GM23248 (cell line): ENCODE measurements around the gene SLC29A3. TPM values are rescaled to one million over a fixed set of nuclear protein-coding genes. Genes with fewer than 3 reads are reported as not detected.

Experiments
- DNase-seq: peaks from one replicate; pipeline ENCODE4 v3.0.0-alpha.2; 2015
- H2AFZ ChIP-seq: fragments of 200-600 bp; sonication (generic); 2 replicates; pipeline ENCODE4 v1.6.1; 2016; ENCODE audit warnings: antibody characterized with exemption
- H3F3A ChIP-seq: fragments of 200-600 bp; sonication (generic); 2 replicates; pipeline ENCODE4 v1.6.1; 2016; ENCODE audit warnings: mild to moderate bottlenecking, antibody characterized with exemption, mixed run types; ENCODE audit not compliant: insufficient read depth
- H3K27ac ChIP-seq: fragments of 200-600 bp; sonication (generic); 2 replicates; pipeline ENCODE4 v1.5.1; 2016; ENCODE audit warnings: mild to moderate bottlenecking
- H3K27me3 ChIP-seq: fragments of 200-600 bp; sonication (generic); replicated peaks from 2 replicates; pipeline ENCODE4 v1.6.1; 2016; ENCODE audit warnings: mild to moderate bottlenecking; ENCODE audit not compliant: insufficient read depth
- H3K36me3 ChIP-seq: fragments of 200-600 bp; sonication (generic); 2 replicates; pipeline ENCODE4 v1.6.1; 2016; ENCODE audit warnings: low read depth, mild to moderate bottlenecking
- H3K4me1 ChIP-seq: fragments of 200-600 bp; sonication (generic); 2 replicates; pipeline ENCODE4 v1.6.1; 2016; ENCODE audit warnings: mild to moderate bottlenecking; ENCODE audit not compliant: insufficient read depth
- H3K4me2 ChIP-seq: fragments of 200-600 bp; sonication (generic); one replicate; pipeline ENCODE4 v1.6.1; 2016; ENCODE audit warnings: mild to moderate bottlenecking; ENCODE audit not compliant: unreplicated experiment
- H3K4me3 ChIP-seq: fragments of 200-600 bp; sonication (generic); 2 replicates; pipeline ENCODE4 v1.5.1; 2016; ENCODE audit warnings: mild to moderate bottlenecking
- H3K79me2 ChIP-seq: fragments of 200-600 bp; sonication (generic); 2 replicates; pipeline ENCODE4 v1.6.1; 2016; ENCODE audit warnings: mild to moderate bottlenecking; ENCODE audit not compliant: insufficient read depth
- H3K9ac ChIP-seq: fragments of 200-600 bp; sonication (generic); 2 replicates; pipeline ENCODE4 v1.6.1; 2016; ENCODE audit warnings: mild to moderate bottlenecking
- H3K9me2 ChIP-seq: fragments of 200-600 bp; sonication (generic); 2 replicates; pipeline ENCODE4 v1.6.1; 2016; ENCODE audit warnings: mixed run types, mild to moderate bottlenecking, moderate library complexity; ENCODE audit not compliant: insufficient read depth
- H3K9me3 ChIP-seq: fragments of 200-600 bp; sonication (generic); one replicate; pipeline ENCODE4 v1.6.1; 2017; ENCODE audit warnings: low read depth
- H4K20me1 ChIP-seq: fragments of 200-600 bp; sonication (generic); 2 replicates; pipeline ENCODE4 v1.6.0; 2016; ENCODE audit not compliant: insufficient read depth
- EZH2 ChIP-seq: fragments of 200-600 bp; sonication (generic); IDR thresholded peaks from 2 replicates; pipeline ENCODE4 v1.6.1; 2018; ENCODE audit warnings: antibody characterized with exemption, mild to moderate bottlenecking; ENCODE audit not compliant: insufficient read depth, poor library complexity, severe bottlenecking
- EZH2phosphoT487 ChIP-seq: fragments of 200-600 bp; sonication (generic); IDR thresholded peaks from 2 replicates; pipeline ENCODE4 v1.6.1; 2018; ENCODE audit warnings: antibody characterized with exemption, moderate library complexity, mild to moderate bottlenecking, low read depth; ENCODE audit not compliant: insufficient read depth
- WGBS, 2 experiments: methylation state at CpG; one replicate each; pipeline ENCODE4 v1.1.6; 2015 to 2017; ENCODE audit warnings: low lambda C conversion rate in 2 of 2, low coverage in 1 of 2; ENCODE audit errors: missing lambda C conversion rate in 2 of 2; 5-methylcytosine and 5-hydroxymethylcytosine counted together
- in situ Hi-C: fragments of 300-500 bp; cut with MboI; formaldehyde crosslinking; loops from 2 replicates; pipeline ENCODE4 v1.15.0; 2020
- polyA plus RNA-seq: library from polyadenylated mRNA; unstranded; fragments of >200 nt; fragmentation: Nextera tagmentation; extraction: Ambion mirVana; gene quantifications from 2 replicates; pipeline ENCODE4 v1.2.1, GENCODE V29; 2016
- total RNA-seq: library from RNA; depleted of rRNA; stranded (reverse); fragments of >200 nt; shearing (Covaris generic); gene quantifications from 2 replicates; pipeline ENCODE4 v1.2.3, GENCODE V29; 2014

Gene SLC29A3
- total and polyA plus RNA-seq, 2 experiments from 2014 or later, result 1.9 to 7.3 TPM

DNA sequence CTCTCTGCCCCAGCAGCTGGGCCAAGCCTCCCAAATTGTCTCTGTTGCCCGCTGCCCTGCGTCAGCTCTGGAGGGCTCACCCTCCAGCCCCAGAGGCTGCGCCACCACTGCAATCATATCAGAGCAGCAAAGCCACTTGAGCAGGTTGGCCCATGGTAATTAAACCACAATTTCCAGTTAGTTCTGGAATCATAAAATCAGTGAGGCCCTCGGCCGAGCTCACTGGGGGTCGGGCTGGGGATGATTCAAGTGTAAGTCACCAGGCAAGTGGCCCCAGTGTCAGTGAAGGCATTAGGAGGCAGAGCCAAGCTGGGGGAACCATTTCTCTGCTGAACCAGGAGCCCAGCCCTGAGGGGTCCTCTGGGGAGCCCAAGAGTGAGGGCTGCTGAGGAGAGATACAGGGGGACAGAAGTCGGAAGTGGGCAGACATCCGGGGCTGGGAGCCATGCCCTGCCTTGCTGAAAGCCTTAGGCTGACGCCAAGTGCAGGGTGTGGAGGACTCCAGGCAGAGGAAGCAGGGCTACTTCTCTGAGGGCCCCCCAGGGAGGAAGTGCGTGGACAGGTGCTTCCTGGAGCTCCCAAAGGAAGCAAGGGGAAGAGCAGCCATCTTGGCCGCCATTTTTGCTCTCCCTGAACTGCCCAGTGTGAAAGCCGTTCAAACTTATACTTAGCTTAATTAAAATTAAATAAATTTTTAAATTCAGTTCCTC lies 29.5 kb upstream of the SLC29A3 start:
- Histone ChIP-seq H3K9me3 (no peaks in the 10 kb centered on the region), H3K4me2 (no peak overlapping the region), H4K20me1 (no peaks in the 10 kb centered on the region), H3K27ac (no peak overlapping the region), H3F3A (no peaks in the 10 kb centered on the region), H2AFZ (no peak overlapping the region), H3K36me3 (no peaks in the 10 kb centered on the region), H3K79me2 (no peaks in the 10 kb centered on the region), H3K9ac (no peak overlapping the region), H3K27me3 (no peaks in the 10 kb centered on the region), H3K9me2 (no peaks in the 10 kb centered on the region), H3K4me1 (no peaks in the 10 kb centered on the region), H3K4me3 (no peak overlapping the region)
- TF ChIP-seq EZH2phosphoT487, result no peak
- TF ChIP-seq EZH2, result no peak
- WGBS, 2 experiments, result 77 to 79% methylated on average over 12 of the region's 12 CpGs
- in situ Hi-C loops, result loop anchor here (10.0 kb wide), 1 partner anchor 365 kb away; no protein-coding TSS in a partner anchor
- DNase-seq, result peak; percentile 10

DNA sequence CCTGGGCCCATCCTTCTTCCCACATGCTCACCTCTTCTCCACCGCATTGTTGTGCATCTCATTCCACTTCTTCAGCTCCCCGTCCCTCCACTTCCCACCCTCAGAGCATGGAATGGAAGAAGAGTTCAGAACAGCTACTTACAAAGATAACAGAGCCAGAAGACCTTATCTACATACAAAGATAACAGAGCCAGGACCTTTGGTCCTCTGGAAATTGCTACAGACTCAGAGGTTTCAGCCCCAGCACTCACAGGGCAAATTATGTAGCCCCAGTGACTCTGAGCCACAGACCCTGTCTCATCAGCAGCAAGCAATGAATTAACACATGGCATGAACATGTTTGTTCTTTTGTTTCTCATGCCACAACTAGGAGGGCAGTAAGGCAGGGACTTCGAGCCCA lies 28.7 kb upstream of the SLC29A3 start:
- Histone ChIP-seq H3K9ac (no peak overlapping the region), H3K9me2 (no peaks in the 10 kb centered on the region), H3K4me1 (no peaks in the 10 kb centered on the region), H3K4me2 (no peak overlapping the region), H3K9me3 (no peaks in the 10 kb centered on the region), H3K27me3 (no peaks in the 10 kb centered on the region), H3K27ac (no peak overlapping the region), H3K36me3 (no peaks in the 10 kb centered on the region), H3K79me2 (no peaks in the 10 kb centered on the region), H4K20me1 (no peaks in the 10 kb centered on the region), H2AFZ (no peak overlapping the region), H3F3A (no peaks in the 10 kb centered on the region), H3K4me3 (no peak overlapping the region)
- no peak for DNase-seq
- in situ Hi-C loops, result no loop called here
- TF ChIP-seq EZH2phosphoT487, result no peak
- TF ChIP-seq EZH2, result no peak
- WGBS, 2 experiments, result 87 to 94% methylated on average over 3 of the region's 3 CpGs

DNA sequence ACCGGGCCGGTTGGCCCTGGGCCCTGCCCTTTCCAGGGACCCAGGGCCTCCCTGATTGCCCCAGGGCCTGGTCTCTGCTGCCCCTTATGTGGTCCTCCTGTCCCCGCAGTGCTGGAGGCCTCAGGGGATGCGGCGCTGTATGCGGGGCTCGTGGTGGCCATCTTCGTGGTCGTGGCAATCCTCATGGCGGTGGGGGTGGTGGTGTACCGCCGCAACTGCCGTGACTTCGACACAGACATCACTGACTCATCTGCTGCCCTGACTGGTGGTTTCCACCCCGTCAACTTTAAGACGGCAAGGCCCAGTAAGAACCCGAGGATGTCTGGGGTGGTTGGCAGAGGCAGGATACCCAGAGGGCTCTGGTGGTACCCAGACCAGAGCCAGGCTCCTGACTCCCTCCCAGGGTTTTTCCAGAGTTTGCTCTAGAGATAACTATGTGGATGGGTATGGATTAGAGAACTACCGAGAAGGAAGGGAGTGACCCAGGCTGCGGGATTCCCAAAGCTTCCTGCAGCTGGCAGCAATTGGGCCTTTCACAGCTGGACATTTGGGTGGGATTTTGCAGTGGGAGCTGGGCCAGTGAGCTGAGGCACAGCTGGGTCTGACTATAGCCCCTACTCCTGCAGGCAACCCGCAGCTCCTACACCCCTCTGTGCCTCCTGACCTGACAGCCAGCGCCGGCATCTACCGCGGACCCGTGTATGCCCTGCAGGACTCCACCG lies 28.1 kb upstream of the SLC29A3 start:
- WGBS, 2 experiments, result 92 to 94% methylated on average over 26 of the region's 26 CpGs
- TF ChIP-seq EZH2phosphoT487, result no peak
- no peak for TF ChIP-seq EZH2

DNA sequence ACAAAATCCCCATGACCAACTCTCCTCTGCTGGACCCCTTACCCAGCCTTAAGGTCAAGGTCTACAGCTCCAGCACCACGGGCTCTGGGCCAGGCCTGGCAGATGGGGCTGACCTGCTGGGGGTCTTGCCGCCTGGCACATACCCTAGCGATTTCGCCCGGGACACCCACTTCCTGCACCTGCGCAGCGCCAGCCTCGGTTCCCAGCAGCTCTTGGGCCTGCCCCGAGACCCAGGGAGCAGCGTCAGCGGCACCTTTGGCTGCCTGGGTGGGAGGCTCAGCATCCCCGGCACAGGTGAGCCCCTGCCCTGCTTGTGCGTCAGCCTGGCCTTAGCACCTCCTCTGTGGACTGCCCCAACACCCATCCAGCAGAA lies 27.5 kb upstream of the SLC29A3 start:
- H3K36me3 ChIP-seq, result no peaks in the 10 kb centered on the region
- no peaks in the 10 kb centered on the region for H3K4me1 ChIP-seq
- TF ChIP-seq EZH2 (no peak), EZH2phosphoT487 (no peak)
- no peak overlapping the region for H2AFZ ChIP-seq
- no peak overlapping the region for H3K9ac ChIP-seq
- H3K27me3 ChIP-seq, result no peaks in the 10 kb centered on the region
- H3K4me2 ChIP-seq, result no peak overlapping the region
- 94 to 96% methylated on average over 11 to 13 of the region's 13 CpGs for WGBS, 2 experiments
- DNase-seq, result no peak
- no peaks in the 10 kb centered on the region for H3K9me3 ChIP-seq
- H3K9me2 ChIP-seq, result no peaks in the 10 kb centered on the region
- no peak overlapping the region for H3K27ac ChIP-seq
- H3K4me3 ChIP-seq, result no peak overlapping the region
- no peaks in the 10 kb centered on the region for H3K79me2 ChIP-seq
- no peaks in the 10 kb centered on the region for H4K20me1 ChIP-seq
- H3F3A ChIP-seq, result no peaks in the 10 kb centered on the region
- in situ Hi-C loops, result no loop called here

More for the DNA sequence above, 28.1 kb upstream of the SLC29A3 start:
- no peaks in the 10 kb centered on the region for H3K9me3 ChIP-seq
- H3K4me3 ChIP-seq, result no peak overlapping the region
- H3F3A ChIP-seq, result no peaks in the 10 kb centered on the region
- in situ Hi-C loops, result no loop called here
- H3K36me3 ChIP-seq, result no peaks in the 10 kb centered on the region
- H3K27ac ChIP-seq, result no peak overlapping the region
- no peak overlapping the region for H3K4me2 ChIP-seq
- H2AFZ ChIP-seq, result no peak overlapping the region
- no peaks in the 10 kb centered on the region for H3K9me2 ChIP-seq
- H3K4me1 ChIP-seq, result no peaks in the 10 kb centered on the region
- H3K9ac ChIP-seq, result no peak overlapping the region
- no peak for DNase-seq
- H3K79me2 ChIP-seq, result no peaks in the 10 kb centered on the region
- no peaks in the 10 kb centered on the region for H3K27me3 ChIP-seq
- H4K20me1 ChIP-seq, result no peaks in the 10 kb centered on the region
